Nephron progenitor cell (in vitro differentiated cells): ENCODE measurements around the gene LPCAT1.
A peak's percentile ranks its signal among the peaks of the same experiment; 100 is the strongest.

Source experiments
- DNase-seq: peaks from one replicate; pipeline ENCODE4 v3.0.0; 2021
- H3K27ac Mint-ChIP-seq: 2 replicates; pipeline ENCODE4 v1.8.0; 2021; ENCODE audit warnings: mild to moderate bottlenecking, moderate library complexity, mixed read lengths
- H3K27me3 Mint-ChIP-seq: 2 replicates; pipeline ENCODE4 v1.8.0; 2021; ENCODE audit warnings: mild to moderate bottlenecking, low read depth, mixed read lengths; ENCODE audit not compliant: poor library complexity
- H3K36me3 Mint-ChIP-seq: 2 replicates; pipeline ENCODE4 v1.8.0; 2021; ENCODE audit warnings: low read depth, mixed read lengths
- H3K4me1 Mint-ChIP-seq: 2 replicates; pipeline ENCODE4 v1.8.0; 2021; ENCODE audit warnings: mixed read lengths
- H3K4me3 Mint-ChIP-seq: 2 replicates; pipeline ENCODE4 v1.8.0; 2021; ENCODE audit warnings: mild to moderate bottlenecking, moderate library complexity, mixed read lengths
- H3K9me3 Mint-ChIP-seq: 2 replicates; pipeline ENCODE4 v1.8.0; 2021; ENCODE audit warnings: mild to moderate bottlenecking, moderate library complexity, mixed read lengths
- TF ChIP-seq, protein P1 (sequence below): fragments of 200-600 bp; sonication (generic); IDR thresholded peaks from 2 replicates; pipeline ENCODE4 v1.5.0; 2021; ENCODE audit warnings: antibody characterized with exemption

LPCAT1 gene

DNA sequence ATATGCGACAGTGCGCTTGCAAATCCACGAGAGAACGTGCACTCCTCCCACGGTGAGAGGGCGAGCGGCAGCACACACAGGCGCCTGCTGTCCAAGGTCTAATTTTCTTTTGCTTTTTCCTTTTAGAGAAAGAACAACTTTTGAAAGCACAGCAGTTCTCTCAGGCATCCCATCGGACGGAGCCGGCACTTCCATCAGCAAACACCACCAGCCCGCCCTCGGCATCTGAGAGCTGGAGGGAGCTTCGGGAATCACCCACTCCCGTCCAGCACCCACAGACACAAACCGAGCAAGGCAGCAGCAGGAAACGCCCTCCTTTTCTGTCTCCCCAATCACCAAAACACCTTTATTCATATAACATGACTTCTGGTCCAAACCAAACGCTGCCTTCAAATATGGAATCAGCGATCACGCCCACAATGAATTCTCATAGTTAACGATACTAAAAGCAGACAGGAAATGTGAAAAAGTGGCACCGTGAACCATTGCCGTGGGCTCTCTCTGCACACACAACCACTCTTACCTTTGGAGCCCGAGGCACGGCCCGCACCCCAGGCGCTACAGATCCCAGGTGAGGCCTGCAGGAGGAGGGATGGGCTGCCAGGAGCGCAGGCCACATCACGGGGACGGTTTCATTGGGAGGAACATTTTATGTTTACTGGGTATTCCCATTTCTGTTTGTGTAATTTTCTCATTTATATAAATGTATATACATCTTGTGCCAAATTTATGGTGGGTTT is 14.2 kb downstream of the LPCAT1 start:
- TF ChIP-seq, protein P1, sequence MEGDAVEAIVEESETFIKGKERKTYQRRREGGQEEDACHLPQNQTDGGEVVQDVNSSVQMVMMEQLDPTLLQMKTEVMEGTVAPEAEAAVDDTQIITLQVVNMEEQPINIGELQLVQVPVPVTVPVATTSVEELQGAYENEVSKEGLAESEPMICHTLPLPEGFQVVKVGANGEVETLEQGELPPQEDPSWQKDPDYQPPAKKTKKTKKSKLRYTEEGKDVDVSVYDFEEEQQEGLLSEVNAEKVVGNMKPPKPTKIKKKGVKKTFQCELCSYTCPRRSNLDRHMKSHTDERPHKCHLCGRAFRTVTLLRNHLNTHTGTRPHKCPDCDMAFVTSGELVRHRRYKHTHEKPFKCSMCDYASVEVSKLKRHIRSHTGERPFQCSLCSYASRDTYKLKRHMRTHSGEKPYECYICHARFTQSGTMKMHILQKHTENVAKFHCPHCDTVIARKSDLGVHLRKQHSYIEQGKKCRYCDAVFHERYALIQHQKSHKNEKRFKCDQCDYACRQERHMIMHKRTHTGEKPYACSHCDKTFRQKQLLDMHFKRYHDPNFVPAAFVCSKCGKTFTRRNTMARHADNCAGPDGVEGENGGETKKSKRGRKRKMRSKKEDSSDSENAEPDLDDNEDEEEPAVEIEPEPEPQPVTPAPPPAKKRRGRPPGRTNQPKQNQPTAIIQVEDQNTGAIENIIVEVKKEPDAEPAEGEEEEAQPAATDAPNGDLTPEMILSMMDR: no peak
- peaks cover 2% of the 10 kb centered on the region for H3K27me3 Mint-ChIP-seq
- H3K4me3 Mint-ChIP-seq: no peak overlapping the region
- DNase-seq: no peak
- no peak overlapping the region for H3K27ac Mint-ChIP-seq
- H3K36me3 Mint-ChIP-seq: peaks cover 23% of the 10 kb centered on the region
- H3K9me3 Mint-ChIP-seq: no peaks in the 10 kb centered on the region
- peaks cover 31% of the 10 kb centered on the region for H3K4me1 Mint-ChIP-seq

DNA sequence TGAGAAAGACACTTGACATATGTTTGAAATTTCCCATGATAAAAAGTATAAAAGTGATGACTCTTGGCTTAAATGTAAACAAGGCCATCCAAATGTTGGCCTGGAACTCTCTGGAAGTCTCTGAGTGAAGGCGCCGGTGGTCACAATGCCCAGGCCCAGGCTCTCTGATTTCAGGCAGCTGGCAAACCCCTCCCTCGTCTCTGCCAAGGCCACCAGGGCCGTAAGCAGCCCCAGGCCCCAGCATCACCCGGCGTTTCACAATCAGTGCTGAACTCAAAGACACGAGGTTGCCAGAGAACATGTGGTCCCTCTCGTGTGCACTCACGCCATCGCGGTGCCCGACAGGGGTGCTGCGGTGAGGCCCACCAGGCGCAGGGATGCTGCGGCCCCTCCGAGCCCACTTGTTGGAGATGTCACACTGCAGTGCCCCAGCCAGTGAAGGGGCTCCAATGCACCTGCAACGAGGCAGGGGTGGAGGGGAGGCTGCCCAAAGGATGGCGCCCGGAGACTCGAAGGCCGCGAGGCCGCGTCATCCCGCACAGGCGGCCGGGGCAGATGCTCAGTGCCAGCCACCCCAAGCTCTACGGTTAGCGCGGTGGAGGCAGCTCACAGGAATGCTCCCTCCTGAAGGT is 15.0 kb downstream of the LPCAT1 start:
- H3K4me1 Mint-ChIP-seq: peaks cover 35% of the 10 kb centered on the region
- H3K27ac Mint-ChIP-seq: no peak overlapping the region
- no peaks in the 10 kb centered on the region for H3K9me3 Mint-ChIP-seq
- H3K36me3 Mint-ChIP-seq: peaks cover 23% of the 10 kb centered on the region
- H3K4me3 Mint-ChIP-seq: no peak overlapping the region
- DNase-seq: no peak
- TF ChIP-seq, protein P1: no peak
- H3K27me3 Mint-ChIP-seq: peaks cover 2% of the 10 kb centered on the region

DNA sequence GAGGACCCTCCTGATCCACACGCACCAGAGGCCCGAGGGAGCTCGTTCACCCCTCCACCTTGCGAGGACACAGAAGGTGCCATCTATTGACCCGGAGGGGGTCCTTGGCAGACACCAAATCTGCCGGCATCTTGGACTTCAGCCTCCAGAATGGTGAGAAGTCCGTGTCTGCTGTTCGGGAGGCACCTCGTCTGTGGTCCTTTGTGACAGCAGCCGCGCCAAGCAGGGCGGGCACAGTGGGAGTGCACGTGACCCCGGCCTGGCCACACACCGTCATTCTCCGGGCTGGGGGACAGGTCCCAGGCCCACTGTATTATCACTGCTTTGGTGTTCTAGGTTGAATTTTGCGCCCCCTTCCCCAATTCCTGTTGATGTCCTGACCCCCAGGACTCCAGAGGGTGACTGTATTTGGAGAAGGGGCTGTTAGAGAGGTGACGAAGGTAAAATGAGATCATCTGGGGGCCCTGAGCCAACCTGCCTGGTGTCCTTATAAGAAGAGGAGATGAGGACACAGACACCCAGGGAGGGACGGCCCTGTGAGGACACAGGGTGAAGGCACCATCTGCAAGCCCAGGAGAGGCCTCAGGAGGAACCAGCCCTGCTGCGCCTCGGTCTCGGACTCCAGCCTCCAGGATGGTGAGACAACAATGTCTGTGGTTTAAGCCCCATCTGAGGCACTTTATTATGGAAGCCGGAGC is 15.7 kb downstream of the LPCAT1 start:
- no peak for DNase-seq
- Mint-ChIP-seq H3K36me3 (peaks cover 23% of the 10 kb centered on the region), H3K27me3 (peaks cover 2% of the 10 kb centered on the region), H3K4me1 (peaks cover 42% of the 10 kb centered on the region), H3K27ac (peak overlapping the region; percentile 80), H3K9me3 (no peaks in the 10 kb centered on the region), H3K4me3 (no peak overlapping the region)
- TF ChIP-seq, protein P1: no peak

DNA sequence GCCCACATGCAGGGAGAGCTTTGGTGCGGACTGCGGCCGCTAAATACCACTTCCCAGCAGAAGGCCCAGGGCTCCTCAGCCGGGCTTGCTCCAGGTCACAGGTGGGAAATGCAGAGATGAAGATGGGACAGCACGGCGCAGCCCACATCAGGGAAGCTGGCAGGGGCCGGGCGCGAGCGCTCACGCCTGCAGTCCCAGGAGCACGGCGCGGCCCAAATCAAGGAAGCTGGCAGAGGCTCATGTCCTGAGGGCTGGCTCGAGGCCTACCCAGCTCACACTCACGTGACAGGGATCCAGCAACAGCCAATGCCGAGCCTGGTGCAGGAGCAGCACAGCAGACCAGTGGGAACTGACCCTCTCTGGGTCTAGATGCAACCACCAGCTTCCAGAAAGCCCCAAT is 16.3 kb downstream of the LPCAT1 start:
- H3K4me1 Mint-ChIP-seq: peaks cover 46% of the 10 kb centered on the region
- no peaks in the 10 kb centered on the region for H3K9me3 Mint-ChIP-seq
- TF ChIP-seq, protein P1: no peak
- peaks cover 23% of the 10 kb centered on the region for H3K36me3 Mint-ChIP-seq
- DNase-seq: no peak
- no peak overlapping the region for H3K27ac Mint-ChIP-seq
- H3K27me3 Mint-ChIP-seq: peaks cover 2% of the 10 kb centered on the region
- H3K4me3 Mint-ChIP-seq: no peak overlapping the region

DNA sequence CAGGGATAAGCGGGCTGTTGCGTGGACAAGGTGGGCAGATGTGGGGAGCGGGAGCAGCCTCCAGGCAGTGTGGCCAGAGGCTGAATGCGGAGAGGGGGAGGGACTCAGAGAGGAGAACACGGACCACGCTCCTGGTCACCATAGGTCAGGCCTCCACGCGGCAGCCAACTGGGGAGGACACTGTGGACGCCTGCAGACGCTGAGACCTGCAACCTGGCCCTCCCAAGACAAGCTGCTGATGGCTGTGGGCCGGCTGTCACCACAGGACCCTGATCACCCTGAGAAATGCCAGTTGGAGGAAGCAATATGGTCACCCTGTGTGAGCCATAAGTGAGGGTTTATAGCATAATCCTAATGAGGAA is 16.8 kb downstream of the LPCAT1 start:
- Mint-ChIP-seq H3K36me3 (peaks cover 23% of the 10 kb centered on the region), H3K9me3 (no peaks in the 10 kb centered on the region), H3K4me1 (peaks cover 51% of the 10 kb centered on the region), H3K4me3 (no peak overlapping the region), H3K27ac (no peak overlapping the region), H3K27me3 (peaks cover 2% of the 10 kb centered on the region)
- TF ChIP-seq, protein P1: no peak
- no peak for DNase-seq
